ENCODE data around the gene ARMC7. TPM values are rescaled to one million over a fixed set of nuclear protein-coding genes. Genes with fewer than 3 reads are reported as not detected.
"Not testable (repeated sequence)": the region's sequence is repeated elsewhere in the genome, so short reads cannot be mapped to it uniquely, and the experiment has no call there.

Gene ARMC7
- total and polyA plus RNA-seq, 2 donors (not counting 1 experiment from before 2014, with no cell fraction given) = 10.4 to 15.9 TPM

DNA sequence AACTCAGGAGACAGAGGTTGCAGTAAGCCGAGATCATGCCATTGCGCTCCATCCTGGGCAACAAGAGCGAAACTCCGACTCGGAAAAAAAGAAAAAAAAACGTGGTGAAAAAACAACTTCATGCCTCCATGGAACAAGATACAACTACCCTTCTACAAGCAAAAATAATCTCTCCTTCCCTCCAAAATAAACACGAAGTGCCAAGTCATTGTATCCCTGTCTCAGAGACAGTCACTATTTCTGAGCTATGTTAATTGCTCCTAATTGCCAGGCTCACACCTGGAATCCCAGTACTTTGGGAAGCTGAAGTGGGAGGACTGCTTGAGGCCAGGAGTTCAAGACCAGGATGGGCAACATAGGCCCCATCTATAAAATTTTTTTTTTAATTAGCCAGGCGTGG, 41.0 kb upstream of the ARMC7 start:
- intact Hi-C loops (cut with micrococcal nuclease) = no loop called here
- no peak for ATAC-seq (ENCODE audit: low read depth)
- no peak overlapping the region for H3K27ac Mint-ChIP-seq

DNA sequence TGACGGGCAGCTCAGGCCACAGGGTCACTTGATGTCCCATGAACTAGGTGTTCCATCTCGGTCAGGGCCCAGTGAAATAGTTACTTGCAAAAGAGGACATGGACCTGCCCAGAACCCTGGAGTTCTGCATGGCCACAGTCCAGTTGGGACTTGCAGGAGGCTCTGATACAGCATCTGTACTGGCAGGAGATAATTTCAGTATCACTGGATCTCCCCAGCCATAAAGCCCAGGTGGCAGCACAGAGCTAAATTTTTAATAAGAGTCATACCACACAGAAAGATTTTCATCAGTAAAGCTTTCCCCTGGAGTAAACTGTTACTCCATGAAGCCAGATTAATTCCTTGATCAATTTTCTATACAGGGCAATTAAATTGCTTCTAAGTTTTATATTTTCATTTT, 40.0 kb upstream of the ARMC7 start:
- Histone ChIP-seq H3K4me3 (ENCODE audit: control extremely low read depth in 1 of 5, extremely low read depth in 1 of 5, insufficient read depth in 1 of 5, low read depth in 2 of 5, low read length in 4 of 5) (no peak overlapping the region), H3K9me3 (ENCODE audit: control extremely low read depth in 1 of 3, control insufficient read depth in 2 of 3, insufficient read depth in 1 of 3, low read length in 2 of 3) (no peaks in the 10 kb centered on the region), H2AFZ (ENCODE audit: insufficient read depth, low read depth, low read length, poor library complexity, severe bottlenecking) (no peak overlapping the region), H3K27me3 (replicated peaks in 1 of 4; ENCODE audit: control extremely low read depth in 1 of 4, control insufficient read depth in 3 of 4, insufficient read depth in 4 of 4, low read length in 3 of 4) (no peaks in the 10 kb centered on the region), H3K27ac (ENCODE audit: low read length in 2 of 2) (no peak overlapping the region), H4K20me1 (ENCODE audit: control insufficient read depth, insufficient read depth, low read length, poor library complexity, severe bottlenecking) (no peaks in the 10 kb centered on the region), H3K36me3 (replicated peaks in 1 of 2; ENCODE audit: control extremely low read depth in 1 of 2, control insufficient read depth in 1 of 2, extremely low read depth in 1 of 2, insufficient read depth in 2 of 2, low read length in 1 of 2) (peaks cover 0 to 9% of the 10 kb centered on the region in 2 experiments), H3K9ac (ENCODE audit: low read length) (no peak overlapping the region), H3K4me1 (ENCODE audit: control insufficient read depth in 2 of 2, insufficient read depth in 2 of 2, low read length in 2 of 2) (no peaks in the 10 kb centered on the region), H3K4me2 (replicated peaks; ENCODE audit: low read depth, low read length, poor library complexity, severe bottlenecking) (no peak overlapping the region), H3K79me2 (ENCODE audit: control insufficient read depth, insufficient read depth, low read length) (no peaks in the 10 kb centered on the region)
- TF ChIP-seq, protein P1, sequence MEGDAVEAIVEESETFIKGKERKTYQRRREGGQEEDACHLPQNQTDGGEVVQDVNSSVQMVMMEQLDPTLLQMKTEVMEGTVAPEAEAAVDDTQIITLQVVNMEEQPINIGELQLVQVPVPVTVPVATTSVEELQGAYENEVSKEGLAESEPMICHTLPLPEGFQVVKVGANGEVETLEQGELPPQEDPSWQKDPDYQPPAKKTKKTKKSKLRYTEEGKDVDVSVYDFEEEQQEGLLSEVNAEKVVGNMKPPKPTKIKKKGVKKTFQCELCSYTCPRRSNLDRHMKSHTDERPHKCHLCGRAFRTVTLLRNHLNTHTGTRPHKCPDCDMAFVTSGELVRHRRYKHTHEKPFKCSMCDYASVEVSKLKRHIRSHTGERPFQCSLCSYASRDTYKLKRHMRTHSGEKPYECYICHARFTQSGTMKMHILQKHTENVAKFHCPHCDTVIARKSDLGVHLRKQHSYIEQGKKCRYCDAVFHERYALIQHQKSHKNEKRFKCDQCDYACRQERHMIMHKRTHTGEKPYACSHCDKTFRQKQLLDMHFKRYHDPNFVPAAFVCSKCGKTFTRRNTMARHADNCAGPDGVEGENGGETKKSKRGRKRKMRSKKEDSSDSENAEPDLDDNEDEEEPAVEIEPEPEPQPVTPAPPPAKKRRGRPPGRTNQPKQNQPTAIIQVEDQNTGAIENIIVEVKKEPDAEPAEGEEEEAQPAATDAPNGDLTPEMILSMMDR (IDR thresholded peaks at IDR 0.05) = no peak
- no peak for TF ChIP-seq EZH2 (IDR thresholded peaks at IDR 0.05; ENCODE audit: borderline replicate concordance, insufficient read depth, low read depth, low read length, poor library complexity, severe bottlenecking)
- Mint-ChIP-seq H3K27ac (no peak overlapping the region), H3K9me3 (ENCODE audit: insufficient read depth) (no peaks in the 10 kb centered on the region), H3K4me3 (no peak overlapping the region), H3K4me1 (no peaks in the 10 kb centered on the region), H3K27me3 (no peaks in the 10 kb centered on the region)
- ChIA-PET CTCF (interaction anchor here (0.8 to 3.4 kb wide), 11 partner anchors 9 to 201 kb away, joined by 3 to 24 read pairs (median 5); partner anchors contain the start of gene MIF4GD), POLR2A (interaction anchor here (0.7 kb wide), 2 partner anchors 92 to 374 kb away, joined by 3 to 8 read pairs; no protein-coding TSS in a partner anchor)
- intact Hi-C loops (cut with micrococcal nuclease) = no loop called here
- no peak for DNase-seq
- WGBS (ENCODE audit: insufficient coverage) = 92% methylated on average over 2 of the region's 2 CpGs
- no peak for ATAC-seq (ENCODE audit: low read depth)

More for the DNA sequence above, 41.0 kb upstream of the ARMC7 start:
- Histone ChIP-seq H2AFZ (ENCODE audit: insufficient read depth, low read depth, low read length, poor library complexity, severe bottlenecking) (no peak overlapping the region), H3K27me3 (replicated peaks in 1 of 4; ENCODE audit: control extremely low read depth in 1 of 4, control insufficient read depth in 3 of 4, insufficient read depth in 4 of 4, low read length in 3 of 4) (no peaks in the 10 kb centered on the region), H3K4me3 (ENCODE audit: control extremely low read depth in 1 of 5, extremely low read depth in 1 of 5, insufficient read depth in 1 of 5, low read depth in 2 of 5, low read length in 4 of 5) (no peak overlapping the region), H4K20me1 (ENCODE audit: control insufficient read depth, insufficient read depth, low read length, poor library complexity, severe bottlenecking) (no peaks in the 10 kb centered on the region), H3K9me3 (ENCODE audit: control extremely low read depth in 1 of 3, control insufficient read depth in 2 of 3, insufficient read depth in 1 of 3, low read length in 2 of 3) (no peaks in the 10 kb centered on the region), H3K27ac (ENCODE audit: low read length in 2 of 2) (no peak overlapping the region), H3K79me2 (ENCODE audit: control insufficient read depth, insufficient read depth, low read length) (no peaks in the 10 kb centered on the region), H3K9ac (ENCODE audit: low read length) (no peak overlapping the region), H3K4me1 (ENCODE audit: control insufficient read depth in 2 of 2, insufficient read depth in 2 of 2, low read length in 2 of 2) (no peaks in the 10 kb centered on the region), H3K36me3 (replicated peaks in 1 of 2; ENCODE audit: control extremely low read depth in 1 of 2, control insufficient read depth in 1 of 2, extremely low read depth in 1 of 2, insufficient read depth in 2 of 2, low read length in 1 of 2) (peaks cover 0 to 18% of the 10 kb centered on the region in 2 experiments), H3K4me2 (replicated peaks; ENCODE audit: low read depth, low read length, poor library complexity, severe bottlenecking) (no peak overlapping the region)
- POLR2A ChIA-PET = interaction anchor here (0.7 to 0.9 kb wide), 4 partner anchors 11 to 326 kb away, joined by 4 to 7 read pairs (median 4); no protein-coding TSS in a partner anchor
- no peak for TF ChIP-seq EZH2 (IDR thresholded peaks at IDR 0.05; ENCODE audit: borderline replicate concordance, insufficient read depth, low read depth, low read length, poor library complexity, severe bottlenecking)
- TF ChIP-seq, protein P1 (IDR thresholded peaks at IDR 0.05) = no peak
- no peaks in the 10 kb centered on the region for H3K27me3 Mint-ChIP-seq
- CTCF ChIA-PET = interaction anchor here (0.7 to 3.4 kb wide), 8 partner anchors 9 to 418 kb away, joined by 3 to 24 read pairs (median 6); no protein-coding TSS in a partner anchor
- H3K9me3 Mint-ChIP-seq (ENCODE audit: insufficient read depth) = no peaks in the 10 kb centered on the region
- DNase-seq = no peak
- no peaks in the 10 kb centered on the region for H3K4me1 Mint-ChIP-seq
- H3K4me3 Mint-ChIP-seq = no peak overlapping the region
- WGBS (ENCODE audit: insufficient coverage) = 100% methylated on average over 1 of the region's 8 CpGs

DNA sequence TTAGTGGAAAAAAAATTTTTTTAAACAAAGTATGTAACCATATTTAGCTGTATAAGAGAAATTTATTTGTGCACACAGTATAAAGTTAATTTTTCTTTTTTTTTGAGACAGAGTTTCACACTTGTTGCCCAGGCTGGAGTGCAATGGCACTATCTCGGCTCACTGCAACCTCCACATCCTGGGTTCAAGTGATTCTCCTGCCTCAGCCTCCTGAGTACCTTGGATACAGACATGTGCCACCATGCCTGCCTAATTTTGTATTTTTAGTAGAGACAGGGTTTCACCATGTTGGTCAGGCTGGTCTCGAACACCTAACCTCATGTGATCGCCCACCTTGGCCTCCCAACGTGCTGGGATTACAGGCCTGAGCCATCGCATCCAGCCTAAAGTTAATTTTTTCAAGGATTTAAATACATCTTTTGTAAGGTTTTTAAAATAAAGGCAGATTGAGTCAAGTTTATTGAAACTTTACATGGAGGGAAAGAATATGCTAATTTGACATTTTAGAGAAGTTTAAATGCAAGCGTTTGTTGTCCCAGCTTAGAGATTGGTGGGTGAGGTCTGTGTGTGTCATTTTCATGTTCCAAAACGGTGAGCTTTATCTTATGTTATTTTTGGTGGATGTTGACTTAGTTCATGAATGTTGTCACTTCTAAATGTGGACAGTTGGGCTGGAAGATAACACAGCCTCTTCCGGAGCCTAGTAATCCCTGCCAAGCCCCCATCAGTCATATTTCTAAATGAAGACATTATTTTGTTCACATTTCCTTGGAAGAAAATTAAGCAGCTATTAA, 38.1 kb upstream of the ARMC7 start:
- H3K4me2 ChIP-seq (replicated peaks; ENCODE audit: low read depth, low read length, poor library complexity, severe bottlenecking); H3K9me3 ChIP-seq (ENCODE audit: control extremely low read depth in 1 of 3, control insufficient read depth in 2 of 3, insufficient read depth in 1 of 3, low read length in 2 of 3); H3K27ac Mint-ChIP-seq; H3K9ac ChIP-seq (ENCODE audit: low read length); H3K27me3 ChIP-seq (replicated peaks in 1 of 4; ENCODE audit: control extremely low read depth in 1 of 4, control insufficient read depth in 3 of 4, insufficient read depth in 4 of 4, low read length in 3 of 4); H3K27ac ChIP-seq (ENCODE audit: low read length in 2 of 2); H3K4me3 ChIP-seq (ENCODE audit: control extremely low read depth in 1 of 5, extremely low read depth in 1 of 5, insufficient read depth in 1 of 5, low read depth in 2 of 5, low read length in 4 of 5); H3K9me3 Mint-ChIP-seq (ENCODE audit: insufficient read depth); ATAC-seq (ENCODE audit: low read depth); H3K4me3 Mint-ChIP-seq; H3K36me3 ChIP-seq (replicated peaks in 1 of 2; ENCODE audit: control extremely low read depth in 1 of 2, control insufficient read depth in 1 of 2, extremely low read depth in 1 of 2, insufficient read depth in 2 of 2, low read length in 1 of 2); intact Hi-C loops (cut with micrococcal nuclease); POLR2A ChIA-PET; H2AFZ ChIP-seq (ENCODE audit: insufficient read depth, low read depth, low read length, poor library complexity, severe bottlenecking); H3K79me2 ChIP-seq (ENCODE audit: control insufficient read depth, insufficient read depth, low read length); H4K20me1 ChIP-seq (ENCODE audit: control insufficient read depth, insufficient read depth, low read length, poor library complexity, severe bottlenecking); H3K4me1 ChIP-seq (ENCODE audit: control insufficient read depth in 2 of 2, insufficient read depth in 2 of 2, low read length in 2 of 2); H3K4me1 Mint-ChIP-seq; DNase-seq; H3K27me3 Mint-ChIP-seq: not testable (repeated sequence)
- CTCF ChIA-PET = interaction anchor here (1.3 to 3.4 kb wide), 3 partner anchors 11 to 131 kb away, joined by 6 to 24 read pairs (median 10); no protein-coding TSS in a partner anchor
- WGBS (ENCODE audit: insufficient coverage) = 55% methylated on average over 2 of the region's 8 CpGs

Data from B cell (primary cell).